Mononuclear cell (primary cell): ENCODE data around the gene PTPRU. TPM values are rescaled to one million over a fixed set of nuclear protein-coding genes. Genes with fewer than 3 reads are reported as not detected.

Experiments used
- H3K27me3 ChIP-seq: 2 replicates; pipeline ENCODE4 v1.6.0; 2011; ENCODE audit warnings: low read length, control low read depth; ENCODE audit not compliant: insufficient read depth
- H3K4me1 ChIP-seq: 2 replicates; pipeline ENCODE4 v1.5.1; 2011; ENCODE audit warnings: mild to moderate bottlenecking, low read length, control low read depth; ENCODE audit not compliant: insufficient read depth
- H3K4me3 ChIP-seq: 2 replicates; pipeline ENCODE4 v1.5.1; 2011; ENCODE audit warnings: mild to moderate bottlenecking, low read length, moderate library complexity
- H3K9me3 ChIP-seq: 2 replicates; pipeline ENCODE4 v1.5.1; 2011; ENCODE audit warnings: low read depth, mild to moderate bottlenecking, control low read depth, low read length
- total RNA-seq: library from RNA; depleted of rRNA; stranded (reverse); fragments of >200 nt; gene quantifications from one replicate; pipeline ENCODE4 v1.2.3, GENCODE V29; 2012

PTPRU gene
- total RNA-seq, 1 donor, result 0.52 TPM

GRCh38 chr1:29317063-29317915 lies 81.0 kb downstream of the PTPRU start:
- Histone ChIP-seq H3K27me3 (no peaks in the 10 kb centered on the region), H3K4me1 (no peaks in the 10 kb centered on the region), H3K9me3 (no peaks in the 10 kb centered on the region), H3K4me3 (no peak overlapping the region)

GRCh38 chr1:29317916-29318530 lies 81.7 kb downstream of the PTPRU start:
- H3K4me1 ChIP-seq, result no peaks in the 10 kb centered on the region
- H3K9me3 ChIP-seq, result no peaks in the 10 kb centered on the region
- no peak overlapping the region for H3K4me3 ChIP-seq
- H3K27me3 ChIP-seq, result no peaks in the 10 kb centered on the region

- Histone ChIP-seq H3K27me3 (no peaks in the 10 kb centered on the region), H3K4me1 (no peaks in the 10 kb centered on the region)
Measured at GRCh38 chr1:29318724-29319123, 82.4 kb downstream of the PTPRU start.

GRCh38 chr1:29319300-29320110 lies 83.2 kb downstream of the PTPRU start:
- Histone ChIP-seq H3K9me3 (no peaks in the 10 kb centered on the region), H3K4me1 (no peaks in the 10 kb centered on the region), H3K27me3 (no peaks in the 10 kb centered on the region), H3K4me3 (no peak overlapping the region)

More at GRCh38 chr1:29318724-29319123, 82.4 kb downstream of the PTPRU start:
- Histone ChIP-seq H3K9me3 (no peaks in the 10 kb centered on the region), H3K4me3 (no peak overlapping the region)

- Histone ChIP-seq H3K9me3 (no peaks in the 10 kb centered on the region), H3K4me3 (no peak overlapping the region), H3K27me3 (no peaks in the 10 kb centered on the region), H3K4me1 (no peaks in the 10 kb centered on the region)
Measured at GRCh38 chr1:29320156-29320940, 84.0 kb downstream of the PTPRU start.

- Histone ChIP-seq H3K4me3 (no peak overlapping the region), H3K27me3 (no peaks in the 10 kb centered on the region), H3K4me1 (no peaks in the 10 kb centered on the region), H3K9me3 (no peaks in the 10 kb centered on the region)
Measured at GRCh38 chr1:29321176-29321575, 84.9 kb downstream of the PTPRU start.

- no peak overlapping the region for H3K4me3 ChIP-seq
- H3K27me3 ChIP-seq, result no peaks in the 10 kb centered on the region
- H3K4me1 ChIP-seq, result no peaks in the 10 kb centered on the region
- H3K9me3 ChIP-seq, result no peaks in the 10 kb centered on the region
Measured at GRCh38 chr1:29322147-29322694, 85.9 kb downstream of the PTPRU start.

GRCh38 chr1:29322861-29323585 lies 86.7 kb downstream of the PTPRU start:
- Histone ChIP-seq H3K27me3 (no peaks in the 10 kb centered on the region), H3K9me3 (no peaks in the 10 kb centered on the region), H3K4me3 (no peak overlapping the region), H3K4me1 (no peaks in the 10 kb centered on the region)

- no peaks in the 10 kb centered on the region for H3K9me3 ChIP-seq
- H3K4me3 ChIP-seq, result no peak overlapping the region
- no peaks in the 10 kb centered on the region for H3K4me1 ChIP-seq
- no peaks in the 10 kb centered on the region for H3K27me3 ChIP-seq
Measured at GRCh38 chr1:29323636-29324035, 87.3 kb downstream of the PTPRU start.

GRCh38 chr1:29324202-29324601 lies 87.9 kb downstream of the PTPRU start:
- Histone ChIP-seq H3K4me1 (no peaks in the 10 kb centered on the region), H3K9me3 (no peaks in the 10 kb centered on the region), H3K4me3 (no peak overlapping the region), H3K27me3 (no peaks in the 10 kb centered on the region)

- no peak overlapping the region for H3K4me3 ChIP-seq
- no peaks in the 10 kb centered on the region for H3K27me3 ChIP-seq
- H3K4me1 ChIP-seq, result no peaks in the 10 kb centered on the region
- no peaks in the 10 kb centered on the region for H3K9me3 ChIP-seq
Measured at GRCh38 chr1:29324771-29325351, 88.5 kb downstream of the PTPRU start.

- Histone ChIP-seq H3K9me3 (no peaks in the 10 kb centered on the region), H3K27me3 (no peaks in the 10 kb centered on the region), H3K4me3 (no peak overlapping the region), H3K4me1 (no peaks in the 10 kb centered on the region)
Measured at GRCh38 chr1:29325675-29326074, 89.4 kb downstream of the PTPRU start.

- H3K27me3 ChIP-seq, result no peaks in the 10 kb centered on the region
- H3K9me3 ChIP-seq, result no peaks in the 10 kb centered on the region
- no peak overlapping the region for H3K4me3 ChIP-seq
- H3K4me1 ChIP-seq, result no peaks in the 10 kb centered on the region
Measured at GRCh38 chr1:29326123-29326522, 89.8 kb downstream of the PTPRU start.
